Measurements from ENCODE around the gene RHOT1. TPM values are rescaled to one million over a fixed set of nuclear protein-coding genes. Genes with fewer than 3 reads are reported as not detected.

Gene RHOT1
- total and polyA plus RNA-seq, 7 donors = 22.9 to 41.0 (median 32.0) TPM

DNA sequence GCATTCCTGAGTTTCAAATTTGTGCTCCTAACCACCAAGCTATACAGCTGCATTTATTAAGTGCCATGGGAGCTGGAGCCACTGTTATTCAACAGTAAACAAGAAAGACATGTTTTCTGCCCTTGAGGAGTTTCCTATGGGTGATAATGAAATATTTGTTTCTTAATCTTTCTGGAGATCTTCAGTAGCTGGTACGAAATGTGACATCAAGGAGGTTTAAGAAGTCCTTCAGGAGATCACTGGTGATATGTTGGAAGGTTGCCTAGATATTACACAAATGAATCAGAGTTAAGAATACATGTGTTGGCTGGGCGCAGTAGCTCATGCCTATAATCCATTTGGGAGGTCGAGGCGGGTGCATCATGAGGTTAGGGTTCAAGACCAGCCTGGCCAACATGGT lies 14.9 kb downstream of the RHOT1 start:
- peaks cover 23% of the 10 kb centered on the region for H3K4me1 ChIP-seq
- H3K9me3 ChIP-seq = no peaks in the 10 kb centered on the region
- peaks cover 4 to 38% of the 10 kb centered on the region in 2 donors for H3K36me3 ChIP-seq (ENCODE audit: insufficient read depth in 1 of 2, low read depth in 1 of 2)
- TF ChIP-seq, protein P1, sequence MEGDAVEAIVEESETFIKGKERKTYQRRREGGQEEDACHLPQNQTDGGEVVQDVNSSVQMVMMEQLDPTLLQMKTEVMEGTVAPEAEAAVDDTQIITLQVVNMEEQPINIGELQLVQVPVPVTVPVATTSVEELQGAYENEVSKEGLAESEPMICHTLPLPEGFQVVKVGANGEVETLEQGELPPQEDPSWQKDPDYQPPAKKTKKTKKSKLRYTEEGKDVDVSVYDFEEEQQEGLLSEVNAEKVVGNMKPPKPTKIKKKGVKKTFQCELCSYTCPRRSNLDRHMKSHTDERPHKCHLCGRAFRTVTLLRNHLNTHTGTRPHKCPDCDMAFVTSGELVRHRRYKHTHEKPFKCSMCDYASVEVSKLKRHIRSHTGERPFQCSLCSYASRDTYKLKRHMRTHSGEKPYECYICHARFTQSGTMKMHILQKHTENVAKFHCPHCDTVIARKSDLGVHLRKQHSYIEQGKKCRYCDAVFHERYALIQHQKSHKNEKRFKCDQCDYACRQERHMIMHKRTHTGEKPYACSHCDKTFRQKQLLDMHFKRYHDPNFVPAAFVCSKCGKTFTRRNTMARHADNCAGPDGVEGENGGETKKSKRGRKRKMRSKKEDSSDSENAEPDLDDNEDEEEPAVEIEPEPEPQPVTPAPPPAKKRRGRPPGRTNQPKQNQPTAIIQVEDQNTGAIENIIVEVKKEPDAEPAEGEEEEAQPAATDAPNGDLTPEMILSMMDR (IDR thresholded peaks at IDR 0.05) = no peak
- ATAC-seq (peak; percentile 75 to 89 (median 85)), DNase-seq (no peak)
- H3K4me3 ChIP-seq = no peak overlapping the region
- 40 to 77% (median 52%) methylated on average over 4 of the region's 4 CpGs for WGBS, 3 donors
- H3K27ac ChIP-seq = peak overlapping the region; percentile 62
- no peaks in the 10 kb centered on the region for H3K27me3 ChIP-seq (ENCODE audit: insufficient read depth in 3 of 3, low read length in 2 of 3)
- intact Hi-C loops (cut with DNase I) = no loop called here

DNA sequence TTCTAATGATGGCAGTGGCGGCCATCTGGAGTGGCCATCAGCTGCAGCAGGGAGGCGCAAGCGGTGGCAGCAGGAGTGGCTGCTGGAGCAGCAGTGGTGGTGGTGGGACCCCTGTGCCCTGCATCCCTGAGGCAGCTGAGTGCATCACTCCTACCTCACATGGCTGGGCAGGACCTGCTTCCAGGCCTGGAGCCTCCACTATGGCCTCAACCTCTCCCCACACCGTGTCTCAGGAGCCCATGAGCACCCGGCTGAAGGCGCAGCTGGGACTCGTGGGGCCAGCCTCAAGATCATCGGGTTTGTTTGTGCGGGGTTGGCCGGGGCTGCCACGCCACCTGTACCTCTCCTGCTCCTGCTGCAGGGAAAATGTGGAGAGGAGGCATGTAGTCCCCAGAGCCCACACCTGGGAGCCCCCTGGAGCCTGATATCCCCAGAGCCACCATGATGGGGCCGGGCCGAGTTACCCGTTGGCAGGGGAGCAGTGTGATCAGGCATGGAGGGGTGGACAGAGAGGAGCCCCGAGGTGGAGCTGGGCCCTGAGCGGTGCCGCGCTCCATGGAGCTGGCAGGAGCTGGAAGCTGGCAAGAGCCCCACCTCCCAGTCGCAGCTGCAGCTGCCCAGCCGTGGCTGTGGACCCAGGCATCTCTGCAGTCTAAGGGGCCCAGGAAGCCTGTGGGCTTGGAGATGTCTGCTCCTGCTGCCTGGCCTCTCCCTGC lies 16.7 kb downstream of the RHOT1 start:
- intact Hi-C loops (cut with DNase I) = no loop called here

DNA sequence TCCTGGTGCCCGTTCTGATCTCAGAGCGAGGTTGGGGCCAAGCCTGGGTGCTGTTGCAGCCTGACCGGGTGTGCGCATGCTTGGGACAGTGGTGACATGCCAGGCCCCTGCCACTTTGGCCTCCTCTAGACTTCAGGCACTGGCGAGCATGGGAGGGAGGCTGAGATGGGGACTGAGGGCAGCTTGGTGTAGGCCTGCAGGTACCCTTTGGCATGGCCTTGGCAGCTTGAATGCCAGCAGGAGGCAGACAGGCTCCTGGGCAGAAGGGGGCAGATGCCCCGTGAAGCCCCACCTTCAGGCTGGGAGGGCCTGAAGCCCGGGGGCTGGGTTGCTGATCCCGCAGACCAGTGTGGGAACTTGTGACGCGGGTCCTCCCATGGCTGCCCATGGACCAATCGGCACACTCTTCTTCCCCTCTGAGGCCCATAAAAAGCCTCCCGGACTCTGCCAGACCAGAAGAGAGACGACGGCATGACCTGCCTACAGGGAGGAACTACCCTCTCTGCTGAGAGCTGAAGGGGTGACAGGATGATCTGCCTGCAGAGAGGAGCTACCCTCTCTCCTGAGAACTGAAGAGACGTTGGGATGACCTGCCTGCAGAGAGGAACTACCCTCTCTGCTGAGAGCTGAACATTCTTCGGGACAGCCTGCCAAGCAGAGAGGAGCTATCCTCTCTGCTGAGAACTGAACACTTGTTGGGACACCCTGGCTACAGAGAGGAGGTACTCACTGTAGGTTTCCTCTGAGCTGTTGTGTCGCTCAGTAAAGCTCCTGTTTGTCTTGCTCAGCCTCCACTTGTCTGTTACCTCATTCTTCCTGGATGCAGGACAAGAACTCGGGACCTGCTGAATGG lies 17.5 kb downstream of the RHOT1 start:
- DNase-seq = no peak
- intact Hi-C loops (cut with DNase I) = no loop called here
- Histone ChIP-seq H3K36me3 (ENCODE audit: insufficient read depth in 1 of 2, low read depth in 1 of 2) (peaks cover 4 to 22% of the 10 kb centered on the region in 2 donors), H3K27ac (no peak overlapping the region), H3K4me3 (no peak overlapping the region), H3K4me1 (peaks cover 22% of the 10 kb centered on the region), H3K9me3 (no peaks in the 10 kb centered on the region), H3K27me3 (ENCODE audit: insufficient read depth in 3 of 3, low read length in 2 of 3) (no peaks in the 10 kb centered on the region)
- 72 to 81% (median 72%) methylated on average over 18 of the region's 18 CpGs for WGBS, 3 donors
- TF ChIP-seq, protein P1 (IDR thresholded peaks at IDR 0.05) = no peak
- peak in 2 of 4 donors; percentile 38 to 40 for ATAC-seq

More for the DNA sequence above, 16.7 kb downstream of the RHOT1 start:
- DNase-seq = peak in 1 of 2 donors; percentile 63
- no peaks in the 10 kb centered on the region for H3K27me3 ChIP-seq (ENCODE audit: insufficient read depth in 3 of 3, low read length in 2 of 3)
- H3K27ac ChIP-seq = no peak overlapping the region
- H3K4me1 ChIP-seq = peaks cover 22% of the 10 kb centered on the region
- H3K36me3 ChIP-seq (ENCODE audit: insufficient read depth in 1 of 2, low read depth in 1 of 2) = peaks cover 4 to 23% of the 10 kb centered on the region in 2 donors
- 67 to 80% (median 71%) methylated on average over 18 to 20 of the region's 20 CpGs for WGBS, 3 donors
- TF ChIP-seq, protein P1 (IDR thresholded peaks at IDR 0.05) = no peak
- peak; percentile 39 to 68 (median 51) for ATAC-seq
- H3K4me3 ChIP-seq = no peak overlapping the region
- no peaks in the 10 kb centered on the region for H3K9me3 ChIP-seq

DNA sequence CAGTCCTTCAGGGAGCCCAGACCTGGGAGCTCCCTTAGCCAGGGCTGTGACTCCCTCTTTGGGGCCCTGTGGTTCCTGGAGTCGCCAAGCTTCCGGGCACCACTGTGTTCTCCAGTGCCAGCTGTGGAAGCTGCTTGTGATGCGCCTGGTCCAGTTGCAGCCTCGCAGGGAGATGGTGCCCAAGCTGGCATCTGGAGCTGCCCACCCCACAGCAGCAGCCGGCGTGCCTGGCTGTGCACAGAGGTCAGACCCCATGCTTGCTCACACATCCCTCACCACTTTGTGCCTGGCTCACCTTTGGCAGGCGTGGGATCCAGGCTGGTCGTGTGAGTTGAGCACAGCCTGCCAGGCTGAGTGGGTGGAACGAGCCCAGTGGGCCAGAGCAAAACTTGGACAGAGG lies 18.2 kb downstream of the RHOT1 start:
- WGBS, 3 donors = 65 to 74% (median 68%) methylated on average over 9 of the region's 9 CpGs
- H3K27ac ChIP-seq = no peak overlapping the region

More for the DNA sequence above, 18.2 kb downstream of the RHOT1 start:
- Histone ChIP-seq H3K36me3 (ENCODE audit: insufficient read depth in 1 of 2, low read depth in 1 of 2) (peaks cover 4 to 22% of the 10 kb centered on the region in 2 donors), H3K4me1 (peaks cover 22% of the 10 kb centered on the region), H3K9me3 (no peaks in the 10 kb centered on the region), H3K27me3 (ENCODE audit: insufficient read depth in 3 of 3, low read length in 2 of 3) (no peaks in the 10 kb centered on the region), H3K4me3 (no peak overlapping the region)
- ATAC-seq (no peak), DNase-seq (no peak)
- intact Hi-C loops (cut with DNase I) = no loop called here
- TF ChIP-seq, protein P1 (IDR thresholded peaks at IDR 0.05) = no peak

Data from psoas muscle (tissue), 8 donors.